Astrocyte of the spinal cord (primary cell): ENCODE results near the gene IGFL3.

ENCODE experiments used
- DNase-seq: peaks from one replicate; pipeline ENCODE4 v3.0.0; 2011; ENCODE audit warnings: low read depth, low spot score
- H3K4me3 ChIP-seq: 2 replicates; pipeline ENCODE4 v1.5.1; 2011; ENCODE audit warnings: low read depth, mild to moderate bottlenecking, low read length, moderate library complexity
- CTCF ChIP-seq: IDR thresholded peaks from 2 replicates; pipeline ENCODE4 v1.5.1; 2012; ENCODE audit warnings: low read depth, mild to moderate bottlenecking, low read length, inconsistent platforms
- in situ Hi-C: cut with HindIII; loops from 2 replicates; pipeline ENCODE4 v1.10.0; 2017; ENCODE audit warnings: low sequenced_read_pairs

The IGFL3 gene

GRCh38 chr19:46076031-46076880, 48.2 kb downstream of the IGFL3 start:
- TF ChIP-seq CTCF: no peak
- in situ Hi-C loops: no loop called here
- no peak overlapping the region for H3K4me3 ChIP-seq
- no peak for DNase-seq

GRCh38 chr19:46073268-46073922, 51.1 kb downstream of the IGFL3 start:
- in situ Hi-C loops: no loop called here
- no peak overlapping the region for H3K4me3 ChIP-seq
- no peak for TF ChIP-seq CTCF
- DNase-seq: peak; percentile 23
